NT2/D1 (cell line): Measurements from ENCODE around the gene NAGPA.

Experiments
- SUZ12 ChIP-seq: IDR thresholded peaks from 2 replicates; pipeline ENCODE4 v1.6.1; 2011; ENCODE audit not compliant: insufficient read length, insufficient read depth; ENCODE audit errors: extremely low read depth
- YY1 ChIP-seq: IDR thresholded peaks from 2 replicates; pipeline ENCODE4 v1.6.1; 2011; ENCODE audit not compliant: insufficient read length, insufficient read depth
- ZNF274 ChIP-seq: IDR thresholded peaks from 2 replicates; pipeline ENCODE4 v1.6.1; 2011; ENCODE audit warnings: mild to moderate bottlenecking, low read depth, low read length

DNA sequence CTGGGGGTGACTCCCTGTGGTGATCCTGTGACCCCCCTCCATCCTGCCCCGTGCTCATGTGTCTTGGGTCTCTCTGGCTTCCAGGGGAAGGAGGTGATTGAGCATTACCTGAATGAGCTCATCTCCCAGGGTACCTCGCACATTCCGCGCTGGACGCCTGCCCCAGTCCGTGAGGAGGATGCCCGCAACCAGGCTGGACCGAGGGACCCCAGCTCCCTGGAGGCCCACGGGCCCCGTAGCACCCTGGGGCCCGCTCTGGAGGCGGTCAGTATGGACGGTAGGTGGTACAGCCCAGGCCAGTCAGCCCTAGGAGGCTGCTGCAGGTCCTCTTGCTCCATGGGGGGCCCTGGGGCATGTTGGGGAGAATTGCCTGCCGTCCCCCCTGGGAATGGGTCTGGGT is 42.0 kb downstream of the NAGPA start:
- TF ChIP-seq SUZ12 (no peak), YY1 (no peak), ZNF274 (no peak)
